GM10266 (cell line): ENCODE results near the gene FBXL17.

Experiments
- DNase-seq: peaks from one replicate; pipeline ENCODE4 v3.0.0; 2012; ENCODE audit errors: extremely low spot score
- CTCF ChIP-seq: IDR thresholded peaks from 2 replicates; pipeline ENCODE4 v1.5.1; 2012; ENCODE audit warnings: mild to moderate bottlenecking, low read depth; ENCODE audit not compliant: control insufficient read depth, insufficient read depth; ENCODE audit errors: missing control alignments

The FBXL17 gene

DNA sequence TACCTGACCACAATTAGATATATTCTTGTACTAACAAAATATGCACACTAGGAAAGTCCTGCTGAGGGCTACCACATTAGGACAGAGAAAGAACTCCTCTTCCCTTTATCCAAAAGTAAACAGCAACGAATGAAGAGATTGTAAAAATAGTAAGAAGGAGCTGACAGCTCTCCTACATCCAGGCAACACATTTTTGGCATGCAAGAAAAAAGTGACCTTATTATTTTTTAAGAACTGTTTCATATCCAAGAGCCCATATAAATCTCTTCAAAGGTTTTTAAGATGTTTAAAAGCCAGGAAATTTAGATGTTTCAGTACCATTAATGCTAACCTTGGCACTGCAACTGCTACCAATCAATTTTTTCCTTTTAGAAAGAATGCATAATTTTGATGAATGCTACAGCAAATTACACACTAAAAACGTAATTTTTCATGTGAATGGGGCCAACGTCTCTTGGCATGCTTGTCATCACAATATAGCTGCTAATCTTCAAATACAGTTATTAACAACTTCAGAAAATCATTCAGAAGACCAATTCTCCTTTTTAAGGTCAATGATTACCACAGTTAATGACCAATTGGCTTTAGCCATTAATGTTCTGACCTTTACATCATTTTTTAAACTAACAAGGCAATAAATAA lies 132.0 kb downstream of the FBXL17 start:
- TF ChIP-seq CTCF: no peak
- no peak for DNase-seq

DNA sequence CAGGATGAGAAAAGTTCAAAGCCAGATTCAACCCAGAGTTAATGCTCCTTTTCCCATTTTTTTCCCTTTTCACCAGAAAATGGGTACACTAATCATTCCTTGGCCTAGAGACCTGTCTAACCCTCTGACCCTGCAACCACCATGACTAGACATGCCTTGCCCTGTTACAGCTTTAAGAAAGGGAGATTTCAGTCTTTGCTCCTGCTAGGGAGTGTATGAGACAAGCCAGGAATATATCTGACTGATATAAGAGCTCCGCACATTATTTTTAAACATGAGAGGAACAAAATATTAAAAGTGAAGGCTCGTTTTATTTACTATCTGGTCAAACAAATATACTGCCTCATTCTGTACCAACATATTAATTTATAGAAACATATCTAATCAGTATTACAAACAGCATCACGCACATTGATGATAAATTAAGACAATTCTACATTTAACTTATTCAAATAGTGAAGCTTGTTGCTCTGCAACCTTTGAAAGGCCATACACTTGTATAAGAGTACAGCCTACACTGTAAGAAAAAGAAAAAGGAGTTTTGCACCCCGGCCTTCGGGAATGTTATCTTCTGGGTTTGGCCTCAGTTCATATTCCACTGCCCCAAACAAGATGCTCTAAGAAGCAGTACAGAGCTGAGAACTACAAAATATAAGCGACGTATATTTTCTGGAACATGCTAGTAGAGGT lies 132.7 kb downstream of the FBXL17 start:
- no peak for DNase-seq
- TF ChIP-seq CTCF: no peak

DNA sequence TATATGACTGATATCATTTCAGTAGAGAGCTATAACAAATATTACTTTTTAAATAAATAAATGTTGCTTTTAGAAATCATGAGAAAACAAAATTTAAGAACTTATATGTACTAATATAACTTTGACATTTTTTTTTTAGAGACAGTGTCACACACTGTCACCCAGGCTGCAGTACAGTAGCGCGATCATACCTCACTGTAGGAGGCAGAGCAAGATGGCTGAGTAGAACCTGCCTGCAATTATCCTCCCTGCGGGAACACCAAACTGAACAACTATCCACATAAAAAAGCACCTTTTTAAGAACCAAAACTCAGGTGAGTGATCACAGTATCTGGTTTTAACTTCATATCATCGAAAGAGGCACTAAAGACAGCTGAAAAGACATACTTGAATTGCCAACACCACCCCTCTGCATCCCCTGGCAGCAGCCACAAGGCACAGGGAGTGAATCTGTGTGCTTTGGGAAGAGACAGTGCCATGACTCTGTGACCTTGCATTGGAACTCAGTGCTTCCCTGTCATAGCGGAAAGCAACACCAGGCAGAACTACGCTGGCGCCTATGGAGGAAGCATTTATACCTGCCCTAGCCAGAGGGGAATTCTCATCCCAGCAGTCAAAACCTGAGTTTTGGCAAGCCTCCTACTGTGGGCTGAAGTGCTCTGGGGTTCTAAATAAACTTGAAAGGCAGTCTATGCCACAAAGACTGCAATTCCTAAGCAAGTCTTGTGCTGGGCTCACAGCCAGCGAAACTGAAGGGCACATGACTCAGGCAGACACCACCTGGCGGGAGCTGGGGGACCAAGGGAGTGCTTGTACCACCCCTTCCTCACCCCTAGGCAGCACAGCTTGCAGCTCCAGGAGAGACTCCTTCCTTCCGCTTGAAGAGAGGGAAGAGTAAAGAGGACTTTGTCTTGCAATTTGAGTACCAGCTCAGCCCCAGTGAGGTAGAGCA lies 142.7 kb downstream of the FBXL17 start:
- no peak for DNase-seq
- no peak for TF ChIP-seq CTCF

GRCh38 chr5:108238461-108238860 lies 143.4 kb downstream of the FBXL17 start:
- TF ChIP-seq CTCF: no peak
- no peak for DNase-seq

- TF ChIP-seq CTCF: no peak
- DNase-seq: no peak
Measured at GRCh38 chr5:108233617-108234155, 148.2 kb downstream of the FBXL17 start.

DNA sequence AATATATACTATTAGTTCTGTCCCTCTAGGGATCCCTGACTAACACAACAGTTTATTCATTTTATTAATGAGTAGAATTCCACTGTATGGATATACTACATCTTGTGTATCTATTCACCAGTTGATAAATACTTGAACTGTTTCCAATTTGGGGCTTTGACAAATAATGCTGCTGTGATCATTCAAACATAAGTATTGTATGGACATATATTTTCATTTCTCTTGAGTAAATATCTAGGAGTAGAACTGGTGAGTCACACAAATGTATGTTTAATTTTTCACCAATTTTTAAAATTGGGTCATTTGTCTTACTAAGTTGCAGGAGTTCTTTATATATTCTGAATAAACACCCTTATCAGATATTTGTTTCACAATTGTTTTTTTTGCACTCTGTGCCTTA lies 149.1 kb downstream of the FBXL17 start:
- TF ChIP-seq CTCF: no peak
- no peak for DNase-seq
